Kidney (tissue), 14 donors: ENCODE measurements around the gene CYS1. TPM values are rescaled to one million over a fixed set of nuclear protein-coding genes. Genes with fewer than 3 reads are reported as not detected.

Experiments used
- DNase-seq, 5 donors: peaks; one replicate each; pipeline ENCODE4 v3.0.0-alpha.2; 2013 to 2020
- FAIRE-seq: peaks from 2 replicates; lab custom pipeline; 2012; peaks lifted over from hg19 to GRCh38; lab: Jason Lieb, UNC
- H3K27ac ChIP-seq, 2 donors: one replicate each; pipeline ENCODE4 v1.7.0; 2013; ENCODE audit warnings: low read depth in 2 of 2, low read length in 2 of 2, inconsistent platforms in 1 of 2
- H3K27me3 ChIP-seq: one replicate; pipeline ENCODE4 v1.7.1; 2013; ENCODE audit warnings: low read length, inconsistent platforms; ENCODE audit not compliant: control insufficient read depth, insufficient read depth
- H3K36me3 ChIP-seq, 3 donors: one replicate each; pipeline versions ENCODE4 v1.7.0 to v1.7.1; 2013; ENCODE audit warnings: low read length in 3 of 3, control low read depth in 1 of 3, inconsistent platforms in 1 of 3; ENCODE audit not compliant: insufficient read depth in 3 of 3, control insufficient read depth in 2 of 3
- H3K4me1 ChIP-seq, 3 donors: one replicate each; pipeline versions ENCODE4 v1.7.0 to v1.7.1; 2013; ENCODE audit warnings: low read length in 3 of 3, inconsistent platforms in 1 of 3, low read depth in 1 of 3; ENCODE audit not compliant: control insufficient read depth in 2 of 3, insufficient read depth in 2 of 3
- H3K4me3 ChIP-seq, 3 donors: one replicate each; pipeline versions ENCODE4 v1.7.0 to v1.8.1; 2013; ENCODE audit warnings: low read length in 3 of 3, control low read depth in 1 of 3, inconsistent platforms in 1 of 3
- H3K9ac ChIP-seq, 3 donors: one replicate each; pipeline versions ENCODE4 v1.7.0 to v1.7.1; 2013; ENCODE audit warnings: low read length in 3 of 3, control low read depth in 1 of 3, inconsistent platforms in 1 of 3
- H3K9me3 ChIP-seq, 3 donors: one replicate each; pipeline versions ENCODE4 v1.7.0 to v1.7.1; 2013; ENCODE audit warnings: low read length in 3 of 3, control low read depth in 1 of 3, inconsistent platforms in 1 of 3; ENCODE audit not compliant: control insufficient read depth in 2 of 3, insufficient read depth in 1 of 3
- intact Hi-C: fragments of 100-400 bp; cut with DNase I; formaldehyde crosslinking; loops from one replicate; pipeline ENCODE4 v1.11.1; 2022
- polyA plus RNA-seq: library from polyadenylated mRNA; stranded (reverse); fragments of 350-450 nt; fragmentation: Illumina TruSeq; extraction: RNeasy Lipid Tissue Mini Kit (QIAGEN cat#74804); gene quantifications from one replicate; pipeline ENCODE4 v1.2.3, GENCODE V29; 2014; ENCODE audit warnings: low read depth, low replicate concordance; ENCODE audit not compliant: insufficient read depth
- total RNA-seq: library from RNA; stranded (reverse); fragmentation: NEBNext Ultra II Directional; extraction: Animal tissue kit (Norgen Biotek cat#: 25700); gene quantifications from one replicate; pipeline ENCODE4 v1.2.1, GENCODE V29; 2021
- TF ChIP-seq, protein P1 (sequence below): IDR thresholded peaks from 3 replicates; pipeline ENCODE4 v1.5.1; 2012; ENCODE audit warnings: mild to moderate bottlenecking, moderate library complexity, borderline replicate concordance; ENCODE audit not compliant: insufficient read depth; ENCODE audit errors: extremely low read depth
- donor health status: control.
- donor health status: control.
- donor health status: control.
- donor health status: control.
- donor health status: control.
- donor health status: DM: yes; HTN: yes; CAD: no.
- donor health status: Normal renal cell carcinoma (clear cell type).

CYS1 gene
- total and polyA plus RNA-seq, 2 donors from 2014 or later = 245 to 276 TPM

DNA sequence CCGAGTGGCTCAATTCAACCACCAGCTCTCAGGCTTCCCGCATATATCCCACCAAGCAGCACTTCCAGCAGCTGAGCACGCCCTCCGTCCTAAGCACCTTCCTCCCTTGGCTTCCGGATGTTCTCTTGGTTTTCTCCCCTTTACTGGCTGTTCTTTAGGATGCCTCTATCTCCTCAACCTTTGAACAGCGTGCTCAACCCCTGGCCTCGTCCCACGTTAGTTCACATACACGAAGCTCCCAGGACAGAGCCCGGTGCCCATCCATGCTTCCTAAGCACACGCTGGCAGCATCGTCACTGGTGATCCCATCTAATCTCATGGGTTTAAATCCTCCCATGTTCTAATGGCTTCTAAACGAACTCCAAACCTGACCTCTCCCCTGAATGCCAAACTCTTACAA, 3.7 kb downstream of the CYS1 start:
- H3K27ac ChIP-seq = peak overlapping the region; percentile 45 to 65
- TF ChIP-seq, protein P1, sequence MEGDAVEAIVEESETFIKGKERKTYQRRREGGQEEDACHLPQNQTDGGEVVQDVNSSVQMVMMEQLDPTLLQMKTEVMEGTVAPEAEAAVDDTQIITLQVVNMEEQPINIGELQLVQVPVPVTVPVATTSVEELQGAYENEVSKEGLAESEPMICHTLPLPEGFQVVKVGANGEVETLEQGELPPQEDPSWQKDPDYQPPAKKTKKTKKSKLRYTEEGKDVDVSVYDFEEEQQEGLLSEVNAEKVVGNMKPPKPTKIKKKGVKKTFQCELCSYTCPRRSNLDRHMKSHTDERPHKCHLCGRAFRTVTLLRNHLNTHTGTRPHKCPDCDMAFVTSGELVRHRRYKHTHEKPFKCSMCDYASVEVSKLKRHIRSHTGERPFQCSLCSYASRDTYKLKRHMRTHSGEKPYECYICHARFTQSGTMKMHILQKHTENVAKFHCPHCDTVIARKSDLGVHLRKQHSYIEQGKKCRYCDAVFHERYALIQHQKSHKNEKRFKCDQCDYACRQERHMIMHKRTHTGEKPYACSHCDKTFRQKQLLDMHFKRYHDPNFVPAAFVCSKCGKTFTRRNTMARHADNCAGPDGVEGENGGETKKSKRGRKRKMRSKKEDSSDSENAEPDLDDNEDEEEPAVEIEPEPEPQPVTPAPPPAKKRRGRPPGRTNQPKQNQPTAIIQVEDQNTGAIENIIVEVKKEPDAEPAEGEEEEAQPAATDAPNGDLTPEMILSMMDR = no peak
- no peaks in the 10 kb centered on the region for H3K9me3 ChIP-seq
- peak overlapping the region in 2 of 3 donors; percentile 15 to 92 for H3K4me3 ChIP-seq
- intact Hi-C loops = loop anchor here (10.0 kb wide), 1 partner anchor 358 kb away; no protein-coding TSS in a partner anchor
- FAIRE-seq (no peak), DNase-seq (peak in 1 of 5 donors; percentile 49)
- peaks cover 0 to 32% (median 19%) of the 10 kb centered on the region in 3 donors for H3K4me1 ChIP-seq
- H3K27me3 ChIP-seq = no peaks in the 10 kb centered on the region
- peaks cover 0 to 4% (median 0%) of the 10 kb centered on the region in 3 donors for H3K36me3 ChIP-seq
- peak overlapping the region in 1 of 3 donors; percentile 77 for H3K9ac ChIP-seq

DNA sequence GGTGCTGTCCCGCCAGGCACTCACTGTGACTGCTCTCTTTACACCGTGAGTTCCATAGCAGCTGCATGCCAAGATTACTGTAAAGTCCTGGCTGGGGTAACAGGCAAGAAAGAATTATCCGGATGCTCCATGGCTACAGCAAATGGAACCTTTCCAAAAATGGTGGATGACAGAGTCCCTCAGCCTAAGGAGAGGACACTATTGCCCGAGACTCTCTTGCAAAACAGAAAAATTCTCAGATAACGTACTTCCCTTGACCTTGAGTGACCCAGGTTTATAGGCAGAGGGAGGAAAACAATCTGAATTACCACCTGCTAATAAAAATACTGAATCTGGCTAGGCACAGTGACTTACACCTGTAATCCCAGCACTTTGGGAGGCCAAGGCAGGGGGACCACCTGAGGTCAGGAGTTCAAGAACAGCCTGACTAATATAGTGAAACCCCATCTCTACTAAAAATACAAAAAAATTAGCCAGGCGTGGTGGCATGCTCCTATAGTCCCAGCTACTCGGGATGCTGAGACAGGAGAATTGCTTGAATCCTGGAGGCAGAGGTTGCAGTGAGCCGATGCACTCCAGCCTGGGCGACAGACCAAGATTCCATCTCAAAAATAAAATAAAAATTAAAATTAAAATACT, 4.5 kb downstream of the CYS1 start:
- intact Hi-C loops = loop anchor here (10.0 kb wide), 1 partner anchor 359 kb away; no protein-coding TSS in a partner anchor
- no peaks in the 10 kb centered on the region for H3K27me3 ChIP-seq
- H3K27ac ChIP-seq = peak overlapping the region; percentile 32 to 45
- H3K9ac ChIP-seq = peak overlapping the region in 1 of 3 donors; percentile 55
- FAIRE-seq (no peak), DNase-seq (peak in 1 of 5 donors; percentile 15)
- peaks cover 0 to 37% (median 23%) of the 10 kb centered on the region in 3 donors for H3K4me1 ChIP-seq
- peak overlapping the region in 1 of 3 donors; percentile 33 for H3K4me3 ChIP-seq
- H3K36me3 ChIP-seq = peaks cover 0 to 4% (median 0%) of the 10 kb centered on the region in 3 donors
- TF ChIP-seq, protein P1 = no peak
- H3K9me3 ChIP-seq = no peaks in the 10 kb centered on the region

DNA sequence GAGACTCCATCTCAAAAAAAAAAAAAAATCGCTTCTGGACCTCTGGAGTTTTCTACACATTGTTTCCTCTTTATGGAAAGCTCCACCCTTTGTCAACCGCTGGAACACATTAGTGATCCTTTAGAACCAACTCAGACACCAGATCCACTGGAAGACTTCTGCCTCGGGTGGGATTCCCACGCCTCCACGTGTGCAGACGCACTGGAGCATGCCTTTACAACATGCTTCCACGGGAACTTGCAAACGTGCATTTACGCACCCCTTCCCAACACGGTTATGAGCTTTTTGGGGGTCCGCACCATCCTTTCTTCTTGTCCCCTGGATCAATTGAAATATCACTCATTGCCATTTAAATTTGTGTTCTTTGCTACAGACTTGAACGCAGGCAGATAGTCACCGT, 5.1 kb downstream of the CYS1 start:
- H3K27ac ChIP-seq = no peak overlapping the region
- H3K4me3 ChIP-seq = peak overlapping the region in 1 of 3 donors; percentile 33
- H3K9ac ChIP-seq = peak overlapping the region in 1 of 3 donors; percentile 55
- H3K27me3 ChIP-seq = no peaks in the 10 kb centered on the region
- no peaks in the 10 kb centered on the region for H3K9me3 ChIP-seq
- TF ChIP-seq, protein P1 = no peak
- intact Hi-C loops = loop anchor here (10.0 kb wide), 1 partner anchor 360 kb away; no protein-coding TSS in a partner anchor
- FAIRE-seq (no peak), DNase-seq (peak in 1 of 5 donors; percentile 39)
- H3K4me1 ChIP-seq = peaks cover 0 to 37% (median 23%) of the 10 kb centered on the region in 3 donors
- H3K36me3 ChIP-seq = peaks cover 0 to 4% (median 0%) of the 10 kb centered on the region in 3 donors
